NCI-H2107 (cell line): Measurements from ENCODE around the gene CHN2.
"Not testable (repeated sequence)": the region's sequence is repeated elsewhere in the genome, so short reads cannot be mapped to it uniquely, and the experiment has no call there.

Source experiments
- DNase-seq: peaks from one replicate; lab custom pipeline; 2025; lab: John Stamatoyannopoulos, UW

CHN2 gene

DNA sequence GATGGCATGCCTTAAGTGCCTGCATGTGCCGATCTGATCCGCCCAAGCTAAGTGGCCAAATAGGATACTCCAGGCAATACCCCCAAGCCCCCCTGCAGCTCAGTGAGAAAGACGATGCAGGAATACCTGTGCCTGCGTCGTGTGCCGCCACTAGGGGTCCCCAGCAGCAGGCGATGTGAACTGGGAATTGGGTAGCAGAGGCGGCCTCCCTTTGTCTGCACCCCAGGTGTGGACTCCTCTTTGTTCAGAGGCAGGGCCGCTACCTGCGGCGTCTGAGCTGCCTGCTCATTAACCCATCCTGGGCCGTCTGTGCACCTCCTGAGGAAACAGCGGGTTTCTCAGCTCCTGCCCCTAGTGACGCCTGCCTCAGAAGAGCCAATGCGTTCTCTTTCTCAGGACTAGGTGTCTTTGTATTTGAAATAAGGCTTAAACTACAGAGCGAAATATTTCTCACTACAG lies 4.8 kb upstream of the CHN2 start:
- peak; percentile 82 for DNase-seq

DNA sequence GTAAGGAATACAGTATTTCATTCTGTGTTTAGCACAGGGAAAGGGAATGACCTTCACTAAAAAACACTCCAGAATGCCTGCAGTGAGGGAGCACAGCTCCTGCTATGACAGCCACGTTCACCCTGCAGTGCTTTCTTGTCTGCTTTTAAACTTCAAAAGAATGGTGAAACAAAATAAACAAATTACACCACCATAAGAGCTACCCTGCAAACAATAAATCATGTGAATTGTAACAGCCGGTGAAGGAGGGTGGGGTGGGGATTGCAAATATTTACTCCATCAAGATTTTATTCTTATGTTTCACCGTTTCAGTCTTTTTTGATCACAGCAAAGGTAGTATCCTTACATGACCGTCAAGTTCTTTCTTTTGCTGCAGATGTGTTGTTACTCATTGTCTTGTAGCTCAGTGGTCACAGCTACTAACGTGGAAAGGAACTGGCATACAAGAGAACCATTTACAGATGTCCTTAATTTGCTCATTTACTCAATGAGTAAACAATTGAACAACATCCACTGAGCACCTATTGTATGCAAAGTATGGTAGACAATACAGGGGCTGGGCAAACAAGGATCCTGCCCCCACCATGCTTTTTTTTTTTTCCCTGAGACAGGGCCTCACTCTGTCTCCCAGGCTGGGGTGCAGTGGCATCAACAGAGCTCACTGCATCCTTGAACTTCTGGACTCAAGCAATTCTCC lies 4.1 kb upstream of the CHN2 start:
- DNase-seq: no peak

DNA sequence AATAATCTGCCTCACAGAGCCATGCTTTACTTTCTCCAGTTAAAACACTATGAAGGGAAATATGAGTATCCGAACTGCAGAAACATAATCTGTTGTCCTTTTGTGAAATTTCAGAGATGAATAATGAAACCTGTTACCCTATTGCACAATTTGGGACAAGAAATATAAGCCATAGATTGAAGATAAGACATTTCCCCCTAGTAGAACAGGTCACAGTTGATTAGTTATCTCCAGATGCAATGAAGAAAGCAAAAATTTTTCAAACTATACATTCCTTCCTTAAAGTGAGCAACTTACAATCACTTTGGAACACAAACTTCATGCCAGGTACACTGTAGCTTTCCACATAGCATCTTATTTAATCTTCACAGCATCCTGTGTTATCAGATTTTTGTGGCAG lies 2.3 kb upstream of the CHN2 start:
- no peak for DNase-seq

DNA sequence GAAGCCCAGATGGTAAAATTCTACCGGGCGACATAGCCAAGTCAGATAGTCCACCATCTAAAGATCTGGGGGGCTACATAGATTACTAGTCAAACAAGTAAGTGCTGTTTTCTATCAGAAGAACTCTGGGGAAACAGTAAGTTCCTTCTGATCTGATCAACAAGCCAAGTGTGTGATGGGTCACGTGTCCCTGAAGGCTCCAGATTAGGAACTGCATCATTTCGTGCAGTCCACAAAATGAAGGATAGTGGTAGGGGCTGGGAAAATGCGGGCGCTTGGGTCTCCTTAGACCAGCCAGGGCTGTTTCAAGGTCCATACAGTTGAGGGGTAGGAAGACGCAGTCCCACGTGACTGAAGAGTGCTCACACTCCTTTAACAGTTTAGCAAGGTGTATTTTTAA lies 1.8 kb upstream of the CHN2 start:
- DNase-seq: no peak

DNA sequence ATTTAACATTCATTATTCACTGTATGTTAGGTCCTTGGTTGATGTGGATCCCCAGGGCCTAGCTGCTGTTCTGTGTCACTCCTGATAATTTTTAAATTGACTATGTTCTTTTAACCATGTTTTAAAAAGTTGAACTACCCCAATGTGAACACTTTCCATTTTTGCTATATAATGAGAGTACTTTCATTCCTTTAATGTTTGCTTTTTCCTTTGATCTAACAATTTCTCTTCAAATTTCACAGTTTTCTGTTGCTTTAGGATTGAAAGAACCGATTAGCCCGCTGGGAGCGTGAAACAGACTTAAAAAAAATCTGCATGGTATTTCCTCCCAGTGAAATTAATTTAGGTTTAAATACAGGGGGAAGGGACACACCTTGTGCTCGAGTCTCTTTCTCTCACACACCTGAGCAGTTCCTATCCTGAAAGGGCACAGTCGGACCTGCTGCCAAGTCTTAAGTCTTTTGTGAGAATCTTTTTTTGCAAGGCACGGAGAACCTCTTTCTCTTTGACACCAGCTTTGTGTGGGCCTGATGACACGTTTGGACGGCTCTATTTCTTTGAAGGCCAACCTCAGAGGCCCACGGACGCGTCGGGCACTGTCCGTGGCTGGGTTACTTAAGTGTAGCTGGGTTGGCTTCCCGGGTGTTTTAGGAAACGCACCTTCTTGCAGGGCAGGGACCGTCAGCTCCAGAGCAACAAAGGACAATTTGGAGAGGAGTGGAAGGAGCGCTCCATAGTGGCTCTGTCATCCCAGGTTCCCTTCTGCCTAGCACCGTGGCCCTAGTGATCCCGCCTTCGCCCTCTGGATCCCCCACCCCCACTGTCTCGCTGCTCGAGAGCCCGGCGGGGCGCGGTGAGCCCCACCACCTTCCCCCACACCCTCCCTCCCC lies 1.0 kb upstream of the CHN2 start:
- DNase-seq: no peak

DNA sequence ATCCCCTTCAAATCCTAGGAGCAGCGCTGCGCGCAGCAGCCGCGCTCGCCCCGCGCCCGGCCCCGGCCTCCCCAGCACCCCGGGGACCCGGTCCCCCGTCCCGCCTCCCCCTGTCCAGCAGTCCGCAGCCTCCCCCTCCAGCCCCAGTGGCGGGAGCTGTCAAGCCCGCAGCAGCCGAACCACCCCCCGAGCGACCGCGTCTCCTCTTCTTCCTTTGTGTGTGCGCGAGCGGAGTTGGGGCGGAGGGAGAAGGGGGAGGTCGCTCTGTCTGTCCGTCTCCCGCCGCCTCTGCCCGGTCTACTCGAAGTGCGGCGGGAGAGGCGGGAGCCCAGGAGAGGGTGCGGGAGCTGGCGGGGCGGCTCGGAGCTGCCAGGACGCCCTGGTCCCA lies 375 bp upstream of the CHN2 start:
- DNase-seq: no peak

DNA sequence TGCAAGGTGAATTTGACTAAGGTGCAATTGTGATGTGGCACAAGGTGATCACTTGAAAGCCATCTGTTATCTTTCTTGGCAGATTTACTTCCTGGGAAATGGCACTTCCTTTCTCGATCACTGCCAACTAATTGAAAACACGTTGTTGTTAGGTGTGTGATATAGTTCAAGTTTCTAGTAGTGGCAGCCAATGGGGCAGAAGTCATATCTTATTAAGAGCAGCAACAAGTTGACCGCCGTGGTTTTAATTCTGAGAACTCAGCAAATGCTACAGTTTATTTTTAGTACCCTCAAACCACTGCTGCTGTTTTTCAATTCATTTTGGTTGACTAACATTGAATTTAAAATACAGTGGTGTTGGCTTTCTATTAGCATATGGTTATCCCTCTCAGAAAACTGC lies 1.6 kb downstream of the CHN2 start:
- DNase-seq: no peak

DNA sequence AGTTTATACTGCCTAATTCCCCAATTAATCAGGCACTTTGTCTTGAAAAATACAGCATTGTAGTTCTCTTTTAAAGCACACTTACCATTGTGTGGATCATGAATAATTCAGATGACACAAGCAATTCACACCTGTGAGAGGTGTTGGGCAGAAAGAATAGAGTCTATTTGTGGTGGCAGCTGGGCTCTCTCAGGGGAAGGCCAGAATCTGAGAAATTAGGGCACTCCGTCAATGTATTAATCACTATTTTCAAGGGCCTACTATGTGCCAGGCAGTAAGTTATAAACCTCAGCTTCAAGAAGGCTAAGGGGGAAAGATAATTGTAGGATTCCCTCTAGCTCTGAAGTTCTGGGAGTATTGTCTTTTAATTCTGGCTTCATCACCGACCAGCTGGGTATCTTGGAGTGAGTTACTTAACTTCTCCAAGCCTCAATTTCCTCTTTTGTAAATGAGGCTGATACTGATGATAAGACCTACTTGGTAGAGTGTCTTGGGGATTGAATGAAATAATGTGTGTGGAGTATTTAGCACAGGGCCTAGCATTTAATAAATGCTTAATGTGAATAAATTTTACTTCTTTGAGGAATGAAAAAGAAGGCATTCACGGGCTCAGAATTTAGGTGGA lies 2.5 kb downstream of the CHN2 start:
- no peak for DNase-seq

DNA sequence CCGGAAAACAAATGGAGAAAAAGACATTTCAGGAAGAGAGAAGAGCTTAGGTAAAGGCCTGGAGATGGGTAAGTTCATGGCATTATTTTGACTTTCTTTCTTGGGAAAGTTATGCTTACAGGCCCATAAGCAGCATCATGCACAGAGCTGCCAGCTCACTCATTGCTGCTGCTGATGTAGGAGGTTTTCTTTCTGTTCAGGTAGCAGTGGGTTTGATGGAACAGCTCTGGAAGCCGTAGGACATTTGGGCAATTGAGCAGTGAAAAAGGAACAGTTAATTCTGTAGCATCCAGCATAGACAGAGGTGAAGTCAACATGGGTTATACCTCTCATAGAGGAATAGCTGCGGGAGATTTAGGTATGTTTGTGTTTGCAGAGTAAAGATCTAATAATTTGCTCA lies 3.3 kb downstream of the CHN2 start:
- DNase-seq: no peak

DNA sequence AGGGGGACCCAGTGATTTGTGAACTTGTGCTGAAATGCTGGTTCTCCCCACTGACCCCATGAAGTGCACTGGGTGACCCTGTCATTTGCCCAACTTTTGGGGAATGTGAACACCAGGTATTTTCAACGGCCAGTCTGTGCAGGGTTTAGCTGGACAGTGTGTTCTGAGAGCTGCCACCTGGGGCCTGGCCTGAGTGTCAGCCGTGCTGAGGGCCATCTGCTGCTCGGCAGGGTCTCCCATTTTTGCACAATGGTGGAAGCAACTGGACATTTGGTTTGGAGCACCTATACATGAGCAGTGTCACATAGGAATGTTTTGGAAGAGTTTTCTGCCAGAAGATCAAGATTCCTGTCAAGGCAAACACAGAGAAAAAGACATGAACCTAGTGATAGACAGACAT lies 5.2 kb downstream of the CHN2 start:
- no peak for DNase-seq

DNA sequence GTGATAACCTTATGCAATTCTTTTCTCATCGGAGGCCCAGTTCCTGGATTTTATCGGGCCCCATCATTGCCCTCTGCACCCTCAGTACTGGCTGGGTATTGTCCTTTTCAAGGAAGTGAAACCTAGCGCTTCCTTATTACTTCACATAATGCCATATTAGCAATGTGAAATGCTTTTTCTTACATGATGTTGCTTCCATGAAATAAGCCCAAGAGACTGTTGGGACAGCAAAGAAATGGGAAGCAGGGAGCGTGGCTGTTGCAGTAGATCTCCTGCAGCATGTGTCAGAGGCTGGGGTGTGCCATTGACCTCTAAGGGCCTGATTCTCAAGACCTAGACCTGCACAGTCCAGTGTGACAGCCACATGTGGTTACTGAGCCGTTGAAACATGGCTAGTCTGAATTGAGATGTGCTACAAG lies 8.1 kb downstream of the CHN2 start:
- DNase-seq: no peak

DNA sequence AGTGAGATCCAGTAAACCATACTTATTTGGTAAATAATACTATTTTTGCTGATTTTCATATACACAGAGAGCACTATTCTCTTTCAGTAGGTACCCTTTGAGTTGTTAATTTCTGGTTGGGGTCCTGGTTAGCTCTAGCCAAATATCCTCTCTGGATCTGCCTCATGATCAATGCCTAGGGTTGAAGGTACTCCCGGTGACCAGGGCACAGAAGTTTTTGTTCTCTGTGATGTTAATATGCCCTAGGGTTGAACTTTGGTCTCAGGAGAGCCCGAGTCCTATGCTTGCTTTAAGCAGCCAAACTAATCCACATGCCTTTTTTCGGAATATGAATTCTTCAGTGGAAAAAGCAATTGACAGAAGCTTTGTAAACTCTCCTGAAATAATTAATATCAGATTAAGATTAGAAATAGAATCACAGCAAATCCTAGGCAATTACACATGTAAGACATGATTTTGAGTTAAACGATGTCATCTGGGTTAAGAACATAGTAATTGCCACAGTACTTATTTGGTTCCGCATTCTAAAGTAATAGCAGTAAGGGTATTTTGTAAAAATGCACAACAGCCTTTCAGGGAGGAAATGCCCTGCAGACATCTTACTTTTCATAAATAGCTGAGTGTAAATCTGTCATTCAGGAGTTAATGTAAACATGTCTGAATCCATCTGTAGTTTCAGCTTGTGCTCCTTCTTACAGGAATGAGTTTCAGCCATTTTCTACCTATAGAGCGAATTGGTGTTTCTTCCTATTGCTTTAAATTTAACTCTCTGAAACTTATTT lies 10.1 kb downstream of the CHN2 start:
- no peak for DNase-seq

DNA sequence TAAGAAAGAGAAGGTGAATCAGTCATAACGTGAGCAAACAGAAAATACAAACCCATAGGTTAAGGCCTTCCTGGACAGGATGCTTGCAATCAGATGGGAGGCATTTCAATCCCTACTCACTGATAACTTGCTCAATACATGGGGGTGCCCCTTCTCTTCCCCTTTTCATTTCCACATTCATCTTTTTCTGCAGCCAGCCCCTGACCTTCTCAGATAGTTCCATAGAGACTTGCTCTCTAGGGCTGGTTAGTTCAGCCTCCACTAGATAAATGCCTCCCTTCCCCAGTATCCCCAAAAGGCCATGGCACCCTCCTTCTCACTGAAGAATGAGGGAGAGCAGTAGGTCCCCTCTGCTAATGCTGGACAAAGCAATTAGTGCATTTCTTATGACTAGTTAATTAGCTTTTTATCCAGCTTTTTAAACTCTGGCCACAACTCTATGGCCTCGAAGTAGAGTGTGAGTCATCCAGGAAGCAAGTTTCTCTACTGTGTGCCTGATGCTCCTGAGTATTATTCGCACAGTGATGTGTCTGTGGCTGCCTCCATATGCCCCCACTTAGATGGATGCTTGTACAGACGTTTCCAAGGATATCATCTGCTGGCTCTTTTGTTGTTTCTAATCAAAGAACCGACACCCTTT lies 12.7 kb downstream of the CHN2 start:
- no peak for DNase-seq

DNA sequence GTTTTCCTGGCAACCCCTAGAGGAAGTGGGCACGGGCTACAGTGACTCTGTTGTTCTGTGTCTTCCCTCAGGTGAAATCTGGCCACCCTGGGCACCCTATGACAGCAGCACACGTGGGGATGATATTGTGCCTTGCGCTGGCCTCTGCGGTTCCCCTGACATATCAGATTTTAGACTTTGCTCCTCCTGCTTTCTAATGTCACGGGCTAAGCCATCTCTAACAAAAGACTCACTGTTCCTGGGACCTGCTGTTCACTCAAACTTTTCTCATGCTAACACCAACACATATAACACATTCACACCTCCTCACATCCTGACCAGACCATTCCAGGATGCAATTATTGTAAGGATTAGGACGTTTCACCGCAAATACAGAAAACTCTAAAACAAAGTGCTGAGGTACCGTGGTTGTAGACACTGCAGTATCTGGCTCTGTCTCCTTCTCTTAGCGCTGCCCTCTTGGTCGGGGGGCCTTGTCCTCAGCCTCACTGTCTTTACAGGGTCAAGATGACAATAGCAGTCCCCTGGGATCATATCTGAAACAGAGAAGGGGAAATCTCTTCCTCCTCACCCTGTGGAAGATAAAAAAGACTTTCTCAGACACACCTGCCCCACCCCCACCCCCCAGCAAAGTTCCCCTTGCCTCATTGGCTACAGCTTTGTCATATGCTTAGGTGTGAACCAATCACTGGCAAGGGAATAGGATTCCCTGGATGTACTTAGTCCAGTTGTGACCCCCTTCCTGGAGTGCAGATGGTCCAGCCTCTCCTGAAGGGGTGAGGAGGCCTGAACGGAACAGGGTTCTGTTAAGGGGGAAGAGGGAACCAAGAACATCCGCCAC lies 14.1 kb downstream of the CHN2 start:
- DNase-seq: no peak

DNA sequence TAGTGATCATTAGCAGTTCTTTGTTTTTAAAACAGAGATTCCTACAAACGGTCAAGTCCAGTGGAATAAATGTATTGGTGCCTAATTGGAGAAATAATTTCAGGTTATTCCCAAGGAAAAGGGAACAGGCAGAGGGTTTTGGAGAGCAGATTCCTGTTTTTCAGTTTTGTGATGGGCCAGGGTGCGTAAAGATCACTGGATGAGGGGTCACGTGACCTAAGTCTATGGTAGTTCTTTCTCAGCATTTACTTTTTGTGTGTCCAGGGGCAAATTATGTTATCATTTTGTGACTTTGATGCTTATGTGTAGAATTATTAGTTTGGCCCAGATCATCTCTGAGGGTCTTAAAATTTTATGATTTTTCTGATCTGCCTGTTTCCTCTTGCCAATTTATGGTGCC lies 15.2 kb downstream of the CHN2 start:
- DNase-seq: no peak

DNA sequence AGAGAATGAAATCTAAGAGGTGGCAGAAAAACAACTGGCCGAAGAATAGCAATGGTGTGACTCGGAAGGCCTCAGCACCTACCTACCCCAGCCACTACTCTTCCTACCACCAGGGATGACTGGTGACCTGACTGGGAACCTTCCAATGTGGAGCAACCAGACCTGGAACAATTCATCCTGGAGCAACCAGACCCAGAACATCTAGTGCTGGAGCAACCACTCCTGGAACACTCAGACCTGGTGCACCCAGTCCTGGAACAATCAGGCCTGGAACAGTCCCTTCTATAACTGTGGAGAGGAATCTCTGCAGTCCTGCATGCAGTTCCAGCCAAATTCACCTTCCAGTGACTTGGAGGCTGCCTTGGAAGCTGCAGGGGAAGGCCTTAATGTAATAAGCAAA lies 18.2 kb downstream of the CHN2 start:
- DNase-seq: not testable (repeated sequence)

DNA sequence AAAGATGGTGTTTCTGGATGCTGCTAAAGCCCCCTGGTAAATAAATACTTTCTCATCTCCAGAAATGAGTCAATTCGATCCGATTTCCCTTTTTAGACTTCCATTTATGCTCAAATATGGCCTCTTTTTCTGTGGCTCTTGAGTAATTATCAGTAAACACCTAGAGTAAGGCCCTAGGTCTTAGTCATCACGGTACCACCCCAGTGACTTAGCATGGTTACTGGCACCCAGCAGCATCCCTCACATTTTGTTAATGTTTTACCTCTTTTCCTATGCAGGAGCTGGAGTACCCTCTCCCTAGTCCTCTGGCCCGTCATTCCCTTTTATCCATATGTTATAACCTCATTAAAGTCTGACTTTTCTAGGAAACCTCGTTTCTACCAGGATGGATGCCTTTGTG lies 19.5 kb downstream of the CHN2 start:
- no peak for DNase-seq

DNA sequence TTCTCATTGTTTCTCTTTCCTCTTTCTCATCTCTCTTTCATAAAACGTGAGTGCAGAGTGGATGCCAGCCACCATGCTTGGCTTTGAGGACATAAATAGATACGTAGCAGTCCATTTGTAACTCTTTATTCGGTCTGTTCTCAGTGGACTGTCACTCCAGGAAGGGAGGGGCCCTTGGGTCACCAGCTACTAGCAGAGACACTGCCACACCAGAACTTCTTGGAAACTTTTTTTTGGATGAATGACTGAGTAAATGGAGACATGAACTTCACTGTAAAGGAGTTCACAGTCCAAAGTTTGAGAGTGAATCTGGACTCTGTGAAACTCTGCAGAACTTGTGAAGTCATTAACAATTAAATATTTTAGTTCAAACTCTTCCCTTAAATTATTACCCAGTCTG lies 20.2 kb downstream of the CHN2 start:
- DNase-seq: no peak

DNA sequence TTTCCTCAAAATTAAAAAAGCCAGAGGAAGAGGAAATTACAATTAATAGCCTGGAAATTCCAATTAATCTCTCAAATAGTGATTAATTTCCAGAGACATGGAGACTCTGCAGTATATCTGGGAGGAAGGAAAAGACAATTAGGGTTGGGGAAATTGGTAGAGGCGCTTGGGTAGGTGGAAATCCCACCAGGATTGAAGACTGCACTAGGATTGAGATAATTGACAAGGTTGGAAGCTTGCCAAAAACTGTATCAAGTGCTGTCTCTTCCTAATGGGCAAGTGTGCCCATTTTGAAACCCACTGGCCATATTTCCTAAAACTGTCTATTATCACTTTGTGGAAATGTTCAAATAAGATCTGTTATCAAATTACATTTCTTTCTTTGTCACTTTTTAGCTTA lies 21.6 kb downstream of the CHN2 start:
- no peak for DNase-seq

DNA sequence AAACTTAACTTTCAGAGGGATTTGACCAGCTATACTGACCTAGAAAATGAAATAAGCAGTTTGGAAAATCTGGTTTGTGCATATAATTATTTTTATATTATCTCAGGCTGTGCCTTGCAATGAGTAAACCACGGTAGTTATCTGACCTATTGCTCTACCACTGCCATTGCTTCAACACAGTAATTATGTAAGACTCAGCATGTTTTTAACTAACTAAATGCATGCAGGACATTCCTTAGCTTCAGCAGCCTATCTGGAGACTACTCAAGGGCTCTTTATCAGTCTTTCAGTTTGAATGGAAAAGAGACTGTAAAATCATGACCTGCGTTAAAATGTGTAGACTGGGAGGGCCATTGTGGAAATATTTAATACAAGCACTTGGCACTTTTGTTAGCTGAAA lies 22.5 kb downstream of the CHN2 start:
- DNase-seq: no peak

DNA sequence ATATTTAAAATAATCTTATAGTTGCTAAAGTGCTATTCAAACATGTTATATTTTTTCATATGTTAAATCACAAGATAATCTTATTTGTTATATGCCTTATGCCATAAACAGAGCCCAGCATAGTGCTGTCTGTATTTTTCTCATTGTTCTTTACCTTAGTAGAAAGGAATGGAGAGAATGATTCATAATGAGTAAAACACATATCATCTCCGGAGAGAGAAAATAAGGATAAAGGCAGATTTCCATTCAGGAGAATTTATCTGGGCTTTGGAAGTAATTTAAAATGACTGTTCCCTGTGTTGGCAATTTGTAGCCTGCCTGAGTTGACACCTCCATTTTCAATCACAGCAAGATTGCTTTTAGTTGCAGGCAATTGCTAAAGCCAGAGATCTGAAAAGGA lies 30.2 kb downstream of the CHN2 start:
- DNase-seq: no peak
